ENCODE data around the gene GOT2. TPM values are rescaled to one million over a fixed set of nuclear protein-coding genes. Genes with fewer than 3 reads are reported as not detected.

GOT2 gene
- total and polyA plus RNA-seq, 2 of the 8 experiments (the other 6 are each of a cell fraction or from before 2014, with no cell fraction given) = 62.9 to 223 TPM

GRCh38 chr16:58732545-58733247 is 1.4 kb downstream of the GOT2 start (continued):
- TF ChIP-seq CHD7 (IDR thresholded peaks at IDR 0.05; ENCODE audit: insufficient replicate concordance, low read length) (no peak), CTBP2 (IDR thresholded peaks at IDR 0.05; ENCODE audit: borderline replicate concordance, insufficient read depth, insufficient read length, low read length) (no peak), TCF12 (IDR thresholded peaks at IDR 0.05; ENCODE audit: low read depth, low read length) (no peak), POLR2AphosphoS5 (IDR thresholded peaks at IDR 0.05; ENCODE audit: low read depth, low read length) (no peak), JUND (IDR thresholded peaks at IDR 0.05; ENCODE audit: low read length) (no peak), FOSL1 (IDR thresholded peaks at IDR 0.05; ENCODE audit: insufficient read depth, low read depth, low read length) (no peak), BACH1 (IDR thresholded peaks at IDR 0.05; ENCODE audit: low read length) (no peak), HDAC6 (IDR thresholded peaks at IDR 0.05; ENCODE audit: low read depth, low read length) (no peak)
